HEK293 (cell line): ENCODE measurements around the gene LGALS12.
"Not testable (repeated sequence)": the region's sequence is repeated elsewhere in the genome, so short reads cannot be mapped to it uniquely, and the experiment has no call there.

ENCODE experiments used
- CTCF ChIA-PET: fragments of 350-600 bp; formaldehyde crosslinking; extraction: SDS; loops from one replicate; lab custom pipeline; 2021; ENCODE audit warnings: antibody characterized with exemption; lab: Yijun Ruan, JAX
- POLR2A ChIA-PET: fragments of 300-600 bp; formaldehyde crosslinking; extraction: SDS; loops from one replicate; lab custom pipeline; 2020; ENCODE audit warnings: antibody characterized with exemption, inconsistent platforms; lab: Yijun Ruan, JAX
- H3K27ac ChIP-seq: fragments of 200-500 bp; sonication (Bioruptor generic); 2 replicates; pipeline ENCODE4 v1.5.1; 2014; ENCODE audit warnings: low read depth, low read length, control low read depth, inconsistent platforms; ENCODE audit errors: extremely low read depth
- H3K36me3 ChIP-seq, 2 experiments: fragments of 200-500 bp in 1 of 2; sonication (Bioruptor generic) in 1 of 2; 1 replicate in 1 of 2; 2 replicates in 1 of 2; pipeline ENCODE4 v1.5.1; 2014 to 2017; ENCODE audit warnings: inconsistent platforms in 2 of 2, low read length in 2 of 2; ENCODE audit not compliant: control insufficient read depth in 2 of 2, insufficient read depth in 1 of 2
- H3K4me1 ChIP-seq: fragments of 200-500 bp; sonication (Bioruptor generic); 2 replicates; pipeline ENCODE4 v1.5.1; 2014; ENCODE audit warnings: mild to moderate bottlenecking, low read length, inconsistent platforms; ENCODE audit not compliant: control insufficient read depth, insufficient read depth
- H3K4me3 ChIP-seq: 2 replicates; pipeline ENCODE4 v1.5.1; 2011; ENCODE audit warnings: low read depth, mild to moderate bottlenecking, control low read depth, low read length, moderate library complexity
- H3K9me3 ChIP-seq: fragments of 200-500 bp; sonication (Bioruptor generic); 2 replicates; pipeline ENCODE4 v1.5.1; 2014; ENCODE audit warnings: low read depth, low read length, inconsistent platforms; ENCODE audit not compliant: control insufficient read depth, insufficient read depth
- GLIS2 ChIP-seq: fragments of 450-650 bp; formaldehyde crosslinking; IDR thresholded peaks from 2 replicates; pipeline ENCODE4 v1.5.1; 2016; ENCODE audit warnings: missing biosample characterization, missing genetic modification characterization
- KLF16 ChIP-seq: fragments of 450-650 bp; formaldehyde crosslinking; IDR thresholded peaks from 2 replicates; pipeline ENCODE4 v1.5.1; 2017; ENCODE audit warnings: missing biosample characterization, missing genetic modification characterization
- KLF17 ChIP-seq: fragments of 450-650 bp; formaldehyde crosslinking; IDR thresholded peaks from 2 replicates; pipeline ENCODE4 v1.5.1; 2016; ENCODE audit warnings: missing biosample characterization, missing genetic modification characterization
- SP3 ChIP-seq: fragments of 450-650 bp; formaldehyde crosslinking; IDR thresholded peaks from 2 replicates; pipeline ENCODE4 v1.5.1; 2016; ENCODE audit warnings: missing biosample characterization, missing genetic modification characterization
- ZBTB11 ChIP-seq: fragments of 450-650 bp; formaldehyde crosslinking; conservative IDR thresholded peaks from 2 replicates; pipeline ENCODE4 v1.5.1; 2016; ENCODE audit warnings: low read depth, missing biosample characterization, missing genetic modification characterization
- ZNF174 ChIP-seq: fragments of 450-650 bp; formaldehyde crosslinking; IDR thresholded peaks from 2 replicates; pipeline ENCODE4 v1.5.0; 2017; ENCODE audit warnings: missing biosample characterization, mild to moderate bottlenecking, missing genetic modification characterization
- ZNF184 ChIP-seq: fragments of 450-650 bp; IDR thresholded peaks from 2 replicates; pipeline ENCODE4 v1.5.1; 2018; ENCODE audit warnings: missing biosample characterization, mild to moderate bottlenecking, missing genetic modification characterization
- ZNF214 ChIP-seq: fragments of 450-650 bp; formaldehyde crosslinking; IDR thresholded peaks from 2 replicates; pipeline ENCODE4 v1.5.1; 2017; ENCODE audit warnings: missing biosample characterization, mild to moderate bottlenecking, missing genetic modification characterization, borderline replicate concordance
- ZNF280C ChIP-seq: fragments of 450-650 bp; formaldehyde crosslinking; IDR thresholded peaks from 2 replicates; pipeline ENCODE4 v1.5.1; 2016; ENCODE audit warnings: missing biosample characterization, missing genetic modification characterization
- ZNF350 ChIP-seq: fragments of 450-650 bp; formaldehyde crosslinking; IDR thresholded peaks from 2 replicates; pipeline ENCODE4 v1.5.0; 2017; ENCODE audit warnings: missing biosample characterization, mild to moderate bottlenecking, missing genetic modification characterization
- ZNF544 ChIP-seq: fragments of 450-650 bp; formaldehyde crosslinking; IDR thresholded peaks from 2 replicates; pipeline ENCODE4 v1.5.0; 2017; ENCODE audit warnings: missing biosample characterization, missing genetic modification characterization
- ZNF558 ChIP-seq: fragments of 450-650 bp; formaldehyde crosslinking; IDR thresholded peaks from 2 replicates; pipeline ENCODE4 v1.5.1; 2016; ENCODE audit warnings: missing biosample characterization, missing genetic modification characterization
- ZNF610 ChIP-seq: fragments of 450-650 bp; formaldehyde crosslinking; IDR thresholded peaks from 2 replicates; pipeline ENCODE4 v1.5.1; 2016; ENCODE audit warnings: missing biosample characterization, missing genetic modification characterization, borderline replicate concordance
- ZNF843 ChIP-seq: fragments of 450-650 bp; formaldehyde crosslinking; IDR thresholded peaks from 2 replicates; pipeline ENCODE4 v1.5.1; 2016; ENCODE audit warnings: missing biosample characterization, missing genetic modification characterization
- ZSCAN18 ChIP-seq: fragments of 450-650 bp; formaldehyde crosslinking; IDR thresholded peaks from 2 replicates; pipeline ENCODE4 v1.5.1; 2016; ENCODE audit warnings: missing biosample characterization, missing genetic modification characterization

The LGALS12 gene

GRCh38 chr11:63523151-63523550 lies 17.3 kb downstream of the LGALS12 start (continued):
- no peak for TF ChIP-seq SP3 (tag by site-specific recombination)

- no peaks in the 10 kb centered on the region for H3K9me3 ChIP-seq
- CTCF ChIA-PET: no interaction called here
- H3K36me3 ChIP-seq: no peaks in the 10 kb centered on the region
- TF ChIP-seq ZNF350 (tag by site-specific recombination) (no peak), KLF17 (tag by site-specific recombination) (no peak), ZBTB11 (no peak), ZNF843 (tag by site-specific recombination) (no peak)
- H3K4me3 ChIP-seq: no peak overlapping the region
- no peak overlapping the region for H3K27ac ChIP-seq
- POLR2A ChIA-PET: no interaction called here
- no peaks in the 10 kb centered on the region for H3K4me1 ChIP-seq
These were observed 21.8 kb downstream of the LGALS12 start for GRCh38 chr11:63527667-63528066.

- POLR2A ChIA-PET, H3K4me3 ChIP-seq, H3K4me1 ChIP-seq, H3K36me3 ChIP-seq, H3K27ac ChIP-seq, H3K9me3 ChIP-seq, CTCF ChIA-PET: not testable (repeated sequence)
These were observed 22.3 kb downstream of the LGALS12 start for GRCh38 chr11:63528156-63528555.

- CTCF ChIA-PET, H3K4me3 ChIP-seq, POLR2A ChIA-PET, H3K36me3 ChIP-seq, H3K4me1 ChIP-seq, H3K9me3 ChIP-seq, H3K27ac ChIP-seq: not testable (repeated sequence)
These were observed 22.9 kb downstream of the LGALS12 start for GRCh38 chr11:63528729-63529278.

GRCh38 chr11:63529373-63529772 lies 23.5 kb downstream of the LGALS12 start:
- H3K36me3 ChIP-seq, H3K4me1 ChIP-seq, H3K4me3 ChIP-seq, H3K9me3 ChIP-seq, H3K27ac ChIP-seq, POLR2A ChIA-PET: not testable (repeated sequence)
- CTCF ChIA-PET: interaction anchor here (1.0 kb wide), 1 partner anchor 21 kb away, joined by 3 read pairs; no protein-coding TSS in a partner anchor

GRCh38 chr11:63530021-63530420 lies 24.1 kb downstream of the LGALS12 start:
- no peaks in the 10 kb centered on the region for H3K36me3 ChIP-seq
- ChIA-PET POLR2A (no interaction called here), CTCF (interaction anchor here (1.0 kb wide), 1 partner anchor 21 kb away, joined by 3 read pairs; no protein-coding TSS in a partner anchor)
- H3K4me1 ChIP-seq: no peaks in the 10 kb centered on the region
- H3K4me3 ChIP-seq: no peak overlapping the region
- H3K27ac ChIP-seq: no peak overlapping the region
- H3K9me3 ChIP-seq: no peaks in the 10 kb centered on the region
- no peak for TF ChIP-seq ZSCAN18 (tag by site-specific recombination)
- no peak for TF ChIP-seq ZNF280C (tag by site-specific recombination)
- no peak for TF ChIP-seq ZNF174 (tag by site-specific recombination)
- TF ChIP-seq KLF16 (tag by site-specific recombination): no peak
- no peak for TF ChIP-seq ZNF184 (tag by site-specific recombination)
- TF ChIP-seq ZNF558 (tag by site-specific recombination): no peak
- TF ChIP-seq ZNF214 (tag by site-specific recombination): no peak
- TF ChIP-seq GLIS2 (tag by site-specific recombination): no peak
- no peak for TF ChIP-seq ZNF544 (tag by site-specific recombination)
- no peak for TF ChIP-seq ZNF610 (tag by site-specific recombination)
